A673 (cell line): Measurements from ENCODE around the gene DKKL1.

ENCODE experiments used
- EZH2 ChIP-seq: fragments of 200-600 bp; sonication (generic); IDR thresholded peaks from 2 replicates; pipeline ENCODE4 v1.6.1; 2017; ENCODE audit warnings: borderline replicate concordance, low read depth, mild to moderate bottlenecking, mixed read lengths, antibody characterized with exemption, low read length; ENCODE audit not compliant: poor library complexity, severe bottlenecking
- TF ChIP-seq, protein P1 (sequence below): fragments of 300-800, 200-600 bp; sonication (generic); conservative IDR thresholded peaks from 2 replicates; pipeline ENCODE4 v1.5.1; 2017; ENCODE audit warnings: low read depth, mild to moderate bottlenecking, antibody characterized with exemption, low read length, moderate library complexity, mixed read lengths

DNA sequence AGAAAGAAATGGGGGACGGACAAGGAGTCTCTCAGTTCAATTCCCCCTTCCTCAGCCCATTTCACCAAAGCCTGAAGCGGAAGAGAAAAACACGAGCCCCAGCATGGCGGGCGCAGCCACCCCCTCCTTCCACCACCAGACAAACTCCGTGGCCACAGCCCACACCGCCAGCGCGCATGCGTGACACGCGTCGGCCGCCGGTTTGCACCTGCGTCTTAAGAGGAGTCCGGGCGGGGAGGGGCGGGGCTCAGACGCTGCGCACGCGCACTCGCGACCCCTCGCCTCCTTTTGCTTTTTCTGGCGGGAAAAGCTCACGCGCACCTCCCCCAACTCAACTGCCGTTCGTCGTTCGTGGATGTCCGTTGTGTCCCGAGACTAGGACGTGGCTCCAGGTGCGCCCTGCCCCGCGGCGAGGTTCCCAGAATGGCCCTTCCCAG, 24.3 kb downstream of the DKKL1 start, which contains the start of gene KASH5:
- TF ChIP-seq, protein P1, sequence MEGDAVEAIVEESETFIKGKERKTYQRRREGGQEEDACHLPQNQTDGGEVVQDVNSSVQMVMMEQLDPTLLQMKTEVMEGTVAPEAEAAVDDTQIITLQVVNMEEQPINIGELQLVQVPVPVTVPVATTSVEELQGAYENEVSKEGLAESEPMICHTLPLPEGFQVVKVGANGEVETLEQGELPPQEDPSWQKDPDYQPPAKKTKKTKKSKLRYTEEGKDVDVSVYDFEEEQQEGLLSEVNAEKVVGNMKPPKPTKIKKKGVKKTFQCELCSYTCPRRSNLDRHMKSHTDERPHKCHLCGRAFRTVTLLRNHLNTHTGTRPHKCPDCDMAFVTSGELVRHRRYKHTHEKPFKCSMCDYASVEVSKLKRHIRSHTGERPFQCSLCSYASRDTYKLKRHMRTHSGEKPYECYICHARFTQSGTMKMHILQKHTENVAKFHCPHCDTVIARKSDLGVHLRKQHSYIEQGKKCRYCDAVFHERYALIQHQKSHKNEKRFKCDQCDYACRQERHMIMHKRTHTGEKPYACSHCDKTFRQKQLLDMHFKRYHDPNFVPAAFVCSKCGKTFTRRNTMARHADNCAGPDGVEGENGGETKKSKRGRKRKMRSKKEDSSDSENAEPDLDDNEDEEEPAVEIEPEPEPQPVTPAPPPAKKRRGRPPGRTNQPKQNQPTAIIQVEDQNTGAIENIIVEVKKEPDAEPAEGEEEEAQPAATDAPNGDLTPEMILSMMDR: no peak
- TF ChIP-seq EZH2: no peak
